Measurements from ENCODE around the gene DDC. TPM values are rescaled to one million over a fixed set of nuclear protein-coding genes. Genes with fewer than 3 reads are reported as not detected.

DDC gene
- total and polyA plus RNA-seq, 7 donors = 0.36 to 77.2 (median 49.9) TPM; not detected in 3

DNA sequence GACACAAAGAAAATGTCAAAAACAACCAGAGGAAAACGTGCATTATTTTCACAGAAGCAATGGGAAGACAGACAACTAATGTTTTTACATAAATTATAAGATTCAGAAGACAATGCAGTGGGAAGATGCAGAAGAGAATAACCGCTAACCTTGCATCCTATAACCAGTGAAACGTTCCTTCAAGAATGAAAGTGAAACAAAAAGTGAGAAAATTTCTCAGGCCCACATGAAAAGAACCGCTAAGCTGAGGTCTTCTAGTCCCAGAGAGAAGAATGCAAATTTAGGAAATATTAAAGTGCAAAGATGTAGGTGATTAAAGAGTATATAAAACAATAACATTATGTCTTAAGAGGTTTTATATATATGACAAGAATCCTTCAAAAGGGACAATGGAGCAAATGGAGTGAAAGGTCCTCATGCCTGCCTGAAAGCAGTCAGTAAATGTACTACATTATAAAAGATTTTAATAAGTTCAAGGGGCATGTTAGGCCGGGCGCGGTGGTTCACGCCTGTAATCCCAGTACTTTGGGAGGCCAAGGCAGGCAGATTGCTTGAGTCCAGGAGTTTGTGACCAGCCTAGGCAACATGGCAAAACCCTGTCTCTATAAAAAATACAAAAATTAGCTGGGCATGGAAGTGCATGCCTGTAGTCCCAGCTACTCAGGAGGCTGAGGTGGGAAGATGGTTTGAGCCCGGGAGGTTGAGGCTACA lies 43.1 kb upstream of the DDC start:
- intact Hi-C loops (cut with DNase I) = no loop called here
- no peak overlapping the region for H3K4me3 ChIP-seq
- H3K36me3 ChIP-seq = peaks cover 13 to 80% (median 34%) of the 10 kb centered on the region in 4 donors
- DNase-seq = no peak
- H3K4me1 ChIP-seq = peaks cover 0 to 19% (median 12%) of the 10 kb centered on the region in 4 donors
- H3K27ac ChIP-seq = no peak overlapping the region
- TF ChIP-seq EP300 (IDR thresholded peaks at IDR 0.05) = no peak
- TF ChIP-seq POLR2A (IDR thresholded peaks at IDR 0.05) = no peak
- TF ChIP-seq POLR2AphosphoS5 (IDR thresholded peaks at IDR 0.05) = no peak
- TF ChIP-seq, protein P1, sequence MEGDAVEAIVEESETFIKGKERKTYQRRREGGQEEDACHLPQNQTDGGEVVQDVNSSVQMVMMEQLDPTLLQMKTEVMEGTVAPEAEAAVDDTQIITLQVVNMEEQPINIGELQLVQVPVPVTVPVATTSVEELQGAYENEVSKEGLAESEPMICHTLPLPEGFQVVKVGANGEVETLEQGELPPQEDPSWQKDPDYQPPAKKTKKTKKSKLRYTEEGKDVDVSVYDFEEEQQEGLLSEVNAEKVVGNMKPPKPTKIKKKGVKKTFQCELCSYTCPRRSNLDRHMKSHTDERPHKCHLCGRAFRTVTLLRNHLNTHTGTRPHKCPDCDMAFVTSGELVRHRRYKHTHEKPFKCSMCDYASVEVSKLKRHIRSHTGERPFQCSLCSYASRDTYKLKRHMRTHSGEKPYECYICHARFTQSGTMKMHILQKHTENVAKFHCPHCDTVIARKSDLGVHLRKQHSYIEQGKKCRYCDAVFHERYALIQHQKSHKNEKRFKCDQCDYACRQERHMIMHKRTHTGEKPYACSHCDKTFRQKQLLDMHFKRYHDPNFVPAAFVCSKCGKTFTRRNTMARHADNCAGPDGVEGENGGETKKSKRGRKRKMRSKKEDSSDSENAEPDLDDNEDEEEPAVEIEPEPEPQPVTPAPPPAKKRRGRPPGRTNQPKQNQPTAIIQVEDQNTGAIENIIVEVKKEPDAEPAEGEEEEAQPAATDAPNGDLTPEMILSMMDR (IDR thresholded peaks at IDR 0.05) = no peak
- no peaks in the 10 kb centered on the region for H3K27me3 ChIP-seq
- WGBS, 2 donors = 71 to 73% methylated on average over 9 of the region's 9 CpGs
- no peaks in the 10 kb centered on the region for H3K9me3 ChIP-seq

DNA sequence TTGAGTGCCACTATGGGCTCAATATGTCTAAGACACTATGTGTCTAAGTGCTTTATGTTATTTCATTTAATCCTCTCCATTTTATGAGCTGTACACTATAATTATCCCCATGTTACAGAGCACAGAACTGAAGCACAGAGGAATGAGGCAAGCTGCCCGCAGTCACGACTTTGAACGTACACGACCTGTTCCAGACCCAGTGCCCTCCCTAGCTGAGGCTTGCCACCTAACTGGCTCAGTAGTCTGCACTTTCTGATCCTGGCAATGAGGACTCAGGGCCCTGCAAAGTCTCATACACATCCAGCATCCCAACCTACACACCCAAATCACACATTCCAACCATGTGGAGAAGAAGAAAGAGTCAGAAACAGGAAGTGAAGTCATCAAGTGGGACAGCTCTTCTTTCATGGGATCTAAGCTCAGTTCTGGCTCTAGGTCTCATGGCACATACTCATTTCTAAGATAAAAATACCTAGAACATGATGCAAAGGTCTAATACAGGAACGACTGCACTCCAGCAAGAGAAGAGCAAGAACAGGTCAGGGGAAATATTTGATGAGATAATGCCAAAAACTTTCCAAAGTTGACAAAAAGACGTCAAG lies 42.4 kb upstream of the DDC start:
- Histone ChIP-seq H3K4me1 (peaks cover 0 to 12% (median 5%) of the 10 kb centered on the region in 4 donors), H3K9me3 (no peaks in the 10 kb centered on the region), H3K27ac (no peak overlapping the region), H3K4me3 (no peak overlapping the region), H3K36me3 (peaks cover 13 to 84% (median 38%) of the 10 kb centered on the region in 4 donors), H3K27me3 (no peaks in the 10 kb centered on the region)
- TF ChIP-seq POLR2AphosphoS5 (IDR thresholded peaks at IDR 0.05) = no peak
- TF ChIP-seq POLR2A (IDR thresholded peaks at IDR 0.05) = no peak
- no peak for TF ChIP-seq EP300 (IDR thresholded peaks at IDR 0.05)
- TF ChIP-seq, protein P1 (IDR thresholded peaks at IDR 0.05) = no peak
- DNase-seq = no peak
- intact Hi-C loops (cut with DNase I) = no loop called here
- WGBS, 2 donors = 93 to 95% methylated on average over 6 of the region's 6 CpGs

DNA sequence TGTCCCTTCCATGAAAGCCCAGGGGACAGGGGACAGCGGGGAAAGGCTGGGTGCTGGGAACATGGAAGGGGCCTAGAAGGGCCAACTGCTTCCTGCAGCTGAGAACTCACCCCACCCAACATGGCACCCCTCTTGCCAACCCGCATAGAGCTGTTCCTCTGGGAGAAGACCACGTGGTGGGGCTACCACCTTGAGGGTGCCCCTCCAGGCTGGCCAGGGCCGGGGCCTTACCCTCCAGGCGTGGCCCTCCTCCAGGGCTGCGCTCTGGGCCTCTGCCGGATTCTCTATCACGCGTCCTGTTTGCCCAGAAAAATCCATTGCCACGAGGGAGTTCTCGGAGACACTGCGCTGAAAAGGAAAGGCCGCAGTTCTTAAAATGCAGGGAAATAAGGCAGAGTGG lies 39.9 kb upstream of the DDC start:
- no peak overlapping the region for H3K4me3 ChIP-seq

DNA sequence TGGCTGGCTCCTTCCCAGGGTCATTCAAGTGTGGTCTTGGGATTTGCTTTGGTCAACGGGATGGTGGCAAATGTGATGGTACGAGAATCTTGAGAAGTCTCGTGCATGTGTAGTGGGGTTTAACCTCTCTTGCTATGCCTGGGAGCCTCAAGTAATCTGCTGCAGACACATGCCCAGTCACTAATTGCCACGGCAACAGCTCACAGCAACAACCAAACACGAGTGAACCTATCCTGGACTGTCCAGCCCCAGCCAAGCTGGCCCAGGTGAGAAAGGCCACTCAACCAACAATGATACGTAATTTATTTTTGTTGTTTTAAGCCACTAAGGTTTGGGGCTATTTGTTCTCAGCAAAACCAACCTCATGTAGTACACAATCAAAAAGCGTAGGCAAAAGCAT lies 38.1 kb upstream of the DDC start:
- Histone ChIP-seq H3K27me3 (no peaks in the 10 kb centered on the region), H3K9me3 (no peaks in the 10 kb centered on the region), H3K4me1 (peaks cover 0 to 8% (median 0%) of the 10 kb centered on the region in 4 donors), H3K27ac (no peak overlapping the region), H3K4me3 (no peak overlapping the region), H3K36me3 (peaks cover 13 to 68% (median 40%) of the 10 kb centered on the region in 4 donors)
- TF ChIP-seq POLR2AphosphoS5 (IDR thresholded peaks at IDR 0.05) (no peak), POLR2A (IDR thresholded peaks at IDR 0.05) (no peak), EP300 (IDR thresholded peaks at IDR 0.05) (no peak)
- TF ChIP-seq, protein P1 (IDR thresholded peaks at IDR 0.05) = no peak
- intact Hi-C loops (cut with DNase I) = no loop called here
- 88 to 90% methylated on average over 7 of the region's 7 CpGs for WGBS, 2 donors
- no peak for DNase-seq

More for the DNA sequence above, 39.9 kb upstream of the DDC start:
- H3K27me3 ChIP-seq = no peaks in the 10 kb centered on the region
- TF ChIP-seq POLR2AphosphoS5 (IDR thresholded peaks at IDR 0.05) (no peak), EP300 (IDR thresholded peaks at IDR 0.05) (no peak), POLR2A (IDR thresholded peaks at IDR 0.05) (no peak)
- TF ChIP-seq, protein P1 (IDR thresholded peaks at IDR 0.05) = no peak
- no peak for DNase-seq
- no peaks in the 10 kb centered on the region for H3K9me3 ChIP-seq
- peaks cover 0 to 8% (median 0%) of the 10 kb centered on the region in 4 donors for H3K4me1 ChIP-seq
- no peak overlapping the region for H3K27ac ChIP-seq
- peaks cover 13 to 62% (median 32%) of the 10 kb centered on the region in 4 donors for H3K36me3 ChIP-seq
- intact Hi-C loops (cut with DNase I) = no loop called here
- 95 to 97% methylated on average over 13 of the region's 13 CpGs for WGBS, 2 donors

Data from sigmoid colon (tissue), 7 donors.